Coronary artery (tissue), 2 donors: ENCODE measurements around the gene EIF3A.
A peak's percentile ranks its signal among the peaks of the same experiment; 100 is the strongest.

Experiments used
- DNase-seq: peaks from one replicate; pipeline ENCODE4 v3.0.0-alpha.2; 2017; ENCODE audit warnings: low spot score
- H3K27ac ChIP-seq, 2 donors: fragments of 200-600 bp; sonication (generic); one replicate each; pipeline ENCODE4 v1.5.1; 2016 to 2019
- H3K4me3 ChIP-seq: fragments of 200-600 bp; sonication (generic); 2 replicates; pipeline ENCODE4 v1.5.1; 2016; ENCODE audit warnings: mild to moderate bottlenecking, moderate library complexity
- TF ChIP-seq, protein P1 (sequence below): fragments of 200-600 bp; sonication (generic); IDR thresholded peaks from one replicate; pipeline ENCODE4 v1.5.1; 2019; ENCODE audit warnings: antibody characterized with exemption

EIF3A gene

GRCh38 chr10:119022846-119023552 is 57.6 kb downstream of the EIF3A start:
- peak overlapping the region in 1 of 2 donors; percentile 22 for H3K27ac ChIP-seq
- DNase-seq = no peak

GRCh38 chr10:119020627-119020946 is 60.0 kb downstream of the EIF3A start:
- H3K4me3 ChIP-seq = no peak overlapping the region
- TF ChIP-seq, protein P1, sequence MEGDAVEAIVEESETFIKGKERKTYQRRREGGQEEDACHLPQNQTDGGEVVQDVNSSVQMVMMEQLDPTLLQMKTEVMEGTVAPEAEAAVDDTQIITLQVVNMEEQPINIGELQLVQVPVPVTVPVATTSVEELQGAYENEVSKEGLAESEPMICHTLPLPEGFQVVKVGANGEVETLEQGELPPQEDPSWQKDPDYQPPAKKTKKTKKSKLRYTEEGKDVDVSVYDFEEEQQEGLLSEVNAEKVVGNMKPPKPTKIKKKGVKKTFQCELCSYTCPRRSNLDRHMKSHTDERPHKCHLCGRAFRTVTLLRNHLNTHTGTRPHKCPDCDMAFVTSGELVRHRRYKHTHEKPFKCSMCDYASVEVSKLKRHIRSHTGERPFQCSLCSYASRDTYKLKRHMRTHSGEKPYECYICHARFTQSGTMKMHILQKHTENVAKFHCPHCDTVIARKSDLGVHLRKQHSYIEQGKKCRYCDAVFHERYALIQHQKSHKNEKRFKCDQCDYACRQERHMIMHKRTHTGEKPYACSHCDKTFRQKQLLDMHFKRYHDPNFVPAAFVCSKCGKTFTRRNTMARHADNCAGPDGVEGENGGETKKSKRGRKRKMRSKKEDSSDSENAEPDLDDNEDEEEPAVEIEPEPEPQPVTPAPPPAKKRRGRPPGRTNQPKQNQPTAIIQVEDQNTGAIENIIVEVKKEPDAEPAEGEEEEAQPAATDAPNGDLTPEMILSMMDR = no peak
- H3K27ac ChIP-seq = no peak overlapping the region
- DNase-seq = no peak

More at GRCh38 chr10:119022846-119023552, 57.6 kb downstream of the EIF3A start:
- H3K4me3 ChIP-seq = no peak overlapping the region
- TF ChIP-seq, protein P1 = no peak

DNA sequence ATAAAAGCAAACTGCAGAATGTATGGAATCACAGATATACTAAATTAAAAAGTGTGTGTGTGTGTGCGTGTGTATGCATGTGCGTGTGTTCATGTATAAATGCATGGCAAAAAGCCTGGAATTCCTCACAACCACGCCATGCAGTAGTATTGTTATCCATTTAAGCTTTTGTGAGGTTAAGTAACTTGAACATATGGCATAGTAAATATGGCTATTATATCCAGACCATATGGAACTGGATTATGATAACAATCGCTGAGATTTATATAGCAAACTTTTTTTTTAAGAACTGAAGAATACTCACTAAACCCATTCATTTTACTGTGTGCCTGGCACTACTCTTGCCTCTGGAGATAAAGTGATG is 73.4 kb downstream of the EIF3A start:
- no peak overlapping the region for H3K4me3 ChIP-seq
- DNase-seq = no peak
- H3K27ac ChIP-seq = no peak overlapping the region
- TF ChIP-seq, protein P1 = no peak

DNA sequence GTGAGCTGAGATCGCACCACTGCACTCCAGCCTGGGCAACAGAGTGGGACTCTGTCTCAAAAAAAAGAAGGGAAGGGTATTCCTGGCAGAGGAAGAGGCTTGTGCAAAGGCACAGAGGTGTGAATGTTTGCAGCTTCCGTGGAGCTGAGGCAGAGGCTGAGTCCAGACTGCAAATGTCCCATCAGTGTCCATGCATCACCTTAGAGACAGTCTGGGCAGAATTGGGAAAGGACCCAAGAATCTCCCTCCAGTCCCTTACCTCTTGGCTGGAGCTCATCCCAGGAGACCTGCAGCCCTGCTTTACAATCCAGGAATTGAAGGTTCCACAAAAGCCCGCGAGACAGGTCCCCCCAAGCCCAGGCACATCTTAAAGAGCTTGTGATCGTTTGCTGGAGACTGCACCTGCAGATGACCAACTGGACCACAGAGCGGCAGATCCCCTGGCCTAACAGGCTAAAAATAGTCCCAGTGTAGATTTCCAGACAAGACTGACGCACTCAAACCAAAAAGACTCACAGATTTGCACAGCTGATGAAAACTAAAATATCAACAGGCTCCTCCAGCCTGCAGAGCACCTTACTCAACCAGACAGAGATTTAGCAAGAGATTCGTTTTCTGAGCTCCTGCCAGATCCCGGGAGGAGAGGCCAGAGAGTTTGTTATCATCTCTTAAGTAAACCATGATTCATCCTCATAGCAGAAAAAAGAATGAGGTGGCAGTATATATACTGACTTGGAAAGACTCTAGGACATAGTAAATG is 74.0 kb downstream of the EIF3A start:
- Histone ChIP-seq H3K4me3 (no peak overlapping the region), H3K27ac (no peak overlapping the region)
- DNase-seq = no peak
- TF ChIP-seq, protein P1 = no peak

DNA sequence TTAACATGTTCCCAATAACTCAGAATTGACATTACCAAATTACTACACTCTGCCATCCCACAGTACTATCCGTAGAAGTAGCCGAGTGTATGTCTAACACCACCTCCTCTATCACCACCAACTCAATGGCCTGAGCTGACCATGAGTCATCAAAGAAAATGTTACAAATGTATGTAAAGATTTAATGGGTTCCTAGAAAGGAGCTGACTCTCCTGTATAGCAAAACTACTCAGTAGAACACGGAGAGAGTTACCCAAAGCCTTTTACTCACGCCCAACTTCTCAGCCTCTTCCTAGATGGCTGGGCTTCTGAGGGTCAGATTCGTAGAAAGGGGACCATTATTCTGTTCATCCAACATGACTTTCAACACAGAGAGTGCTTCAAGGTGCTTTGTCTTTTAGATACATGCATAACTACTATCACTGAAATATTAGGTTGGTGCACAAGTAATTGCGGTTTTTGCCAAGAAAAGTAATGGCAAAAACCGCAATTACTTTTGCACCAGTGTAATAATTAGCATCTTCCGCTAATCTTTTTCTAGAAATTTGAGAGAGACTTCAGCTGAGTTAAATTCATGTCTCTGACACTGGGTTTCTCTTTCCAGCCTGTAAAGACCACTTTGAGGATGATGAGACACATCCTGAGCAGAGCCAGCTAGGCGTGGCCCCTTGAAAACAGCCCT is 75.1 kb downstream of the EIF3A start:
- DNase-seq = no peak
- Histone ChIP-seq H3K4me3 (no peak overlapping the region), H3K27ac (no peak overlapping the region)
- TF ChIP-seq, protein P1 = no peak

GRCh38 chr10:119003572-119004289 is 76.9 kb downstream of the EIF3A start:
- Histone ChIP-seq H3K4me3 (no peak overlapping the region), H3K27ac (no peak overlapping the region)
- no peak for DNase-seq
- TF ChIP-seq, protein P1 = no peak
